ENCODE data around the gene CAST.

The CAST gene

GRCh38 chr5:96818125-96818788 lies 156.1 kb downstream of the CAST start:
- no peak for DNase-seq (ENCODE audit: low spot score)

DNA sequence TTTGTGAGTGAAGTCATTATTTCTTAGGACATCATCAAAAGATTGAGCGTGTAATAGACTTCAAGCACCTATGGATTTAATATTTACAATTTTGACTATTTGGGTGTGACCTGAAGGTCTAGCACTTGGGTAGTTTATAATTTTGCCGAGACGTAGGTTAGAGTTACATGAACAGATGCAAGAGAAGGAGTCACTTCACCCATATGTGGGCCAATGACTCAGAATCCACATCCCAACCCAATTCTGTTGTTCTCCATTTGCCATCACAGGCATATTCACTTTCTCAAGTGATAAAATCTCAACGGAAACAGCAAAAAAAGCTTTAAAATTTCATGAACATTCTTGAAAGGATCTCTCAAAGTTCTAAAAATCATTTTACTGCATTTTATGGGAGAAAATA lies 157.6 kb downstream of the CAST start:
- DNase-seq (ENCODE audit: low spot score) = no peak

DNA sequence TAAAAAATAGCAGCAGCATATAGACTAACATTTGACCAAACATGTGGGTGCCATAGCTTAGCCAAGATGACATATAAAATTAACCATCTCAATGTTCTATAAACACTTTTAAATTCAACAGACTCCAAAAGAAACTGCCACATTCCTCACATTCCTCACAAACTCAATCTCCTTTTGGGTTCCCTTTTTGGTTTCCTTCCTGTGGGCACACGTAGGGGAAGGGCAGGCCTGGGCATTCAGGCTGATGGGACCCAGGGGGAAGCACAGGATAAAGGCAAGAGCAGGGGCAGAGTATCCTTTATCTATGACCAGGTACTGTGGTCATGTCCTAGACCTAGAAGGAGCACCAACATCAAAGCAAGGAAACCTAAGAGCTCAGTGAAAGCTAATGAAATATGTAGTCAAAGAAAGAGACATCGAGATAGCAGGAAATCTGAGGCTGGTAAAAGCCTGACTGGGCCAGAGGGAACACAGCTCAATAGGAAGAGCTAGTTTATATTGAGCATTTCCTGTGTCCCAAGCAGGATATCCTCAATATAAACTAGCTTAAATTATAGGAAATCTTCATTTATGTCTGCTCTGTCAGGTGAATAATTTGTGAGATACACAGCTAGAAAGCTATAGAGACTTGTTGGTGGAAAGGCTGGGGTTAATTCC lies 159.2 kb downstream of the CAST start:
- DNase-seq (ENCODE audit: low spot score) = no peak

DNA sequence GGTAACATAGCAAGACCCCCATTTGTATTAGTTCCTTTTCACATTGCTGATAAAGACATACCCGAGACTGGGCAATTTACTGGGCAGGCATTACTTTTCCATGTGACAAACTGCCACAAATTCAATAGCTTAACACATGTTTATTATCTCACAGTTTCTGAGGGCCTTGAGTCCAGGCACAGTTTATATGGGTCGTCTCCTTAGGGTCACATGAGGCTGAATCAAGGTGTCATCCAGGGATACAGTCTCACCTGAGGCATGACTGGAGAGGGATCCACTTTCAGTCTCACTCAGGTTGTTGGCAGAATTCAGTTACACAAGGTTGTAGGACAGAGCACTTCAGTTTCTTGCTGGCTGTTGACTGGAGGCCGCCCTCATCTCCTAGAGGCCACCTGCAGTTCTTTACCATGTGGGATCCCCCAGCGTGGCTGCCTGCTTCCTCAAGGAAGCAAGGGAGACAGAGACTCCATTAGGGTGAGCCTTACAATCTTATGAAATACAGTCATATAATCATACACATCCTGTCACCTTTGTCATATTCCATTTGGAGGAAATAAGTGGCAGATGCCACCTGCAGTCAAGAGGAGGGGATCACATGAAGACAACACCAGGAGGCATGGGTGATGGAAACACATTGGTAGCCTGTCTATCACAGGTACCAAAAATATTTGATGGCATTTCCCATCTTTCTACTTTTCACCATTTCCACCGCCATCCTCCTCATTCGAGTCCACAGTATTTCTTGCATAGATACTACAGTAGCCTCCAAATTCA lies 160.7 kb downstream of the CAST start:
- DNase-seq (ENCODE audit: low spot score) = no peak

DNA sequence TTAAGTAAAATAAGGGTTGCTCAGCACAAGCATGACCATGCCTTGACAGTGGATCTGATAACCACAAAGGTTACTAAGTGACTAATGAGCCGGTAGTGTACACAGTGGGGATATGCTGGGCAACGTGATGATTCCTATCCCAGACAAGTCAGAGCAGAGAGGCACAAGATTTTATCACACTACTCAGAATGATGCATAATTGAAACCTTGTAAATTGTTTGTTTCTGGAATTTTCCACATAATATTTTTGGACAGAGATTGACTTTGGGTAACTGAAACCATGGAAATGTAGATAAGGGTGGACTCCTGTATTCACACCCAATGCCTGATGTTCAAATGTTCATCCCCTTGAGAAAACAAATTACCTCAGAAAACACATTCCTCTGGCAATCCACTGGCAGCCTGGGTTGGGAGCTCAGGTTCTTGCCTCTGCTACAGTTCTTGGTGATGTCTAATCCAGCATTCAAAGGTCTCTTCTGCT lies 161.8 kb downstream of the CAST start:
- DNase-seq (ENCODE audit: low spot score) = peak; percentile 43
